WTC11 (cell line): ENCODE results near the gene NDE1. TPM values are rescaled to one million over a fixed set of nuclear protein-coding genes. Genes with fewer than 3 reads are reported as not detected.

Experiments used
- ATAC-seq: fragments of 200-7000 bp; cut with Tn5 transposase; 2 replicates; pipeline ENCODE4 v1.10.0; 2021; ENCODE audit warnings: mild to moderate bottlenecking, moderate library complexity
- CTCF ChIA-PET: fragments of 300-600 bp; sonication (Branson Sonifier 250); formaldehyde crosslinking; loops from one replicate; lab custom pipeline; 2021; ENCODE audit warnings: antibody characterized with exemption; lab: Charles Lee
- POLR2A ChIA-PET: fragments of 350-600 bp; sonication (Branson Sonifier 250); formaldehyde crosslinking; loops from one replicate; lab custom pipeline; 2021; ENCODE audit warnings: antibody characterized with exemption; lab: Charles Lee
- DNase-seq: peaks from one replicate; pipeline ENCODE4 v3.0.0; 2021; ENCODE audit warnings: low spot score
- H3K27ac Mint-ChIP-seq: 2 replicates; pipeline ENCODE4 v1.8.0; 2021; ENCODE audit warnings: mixed read lengths
- H3K27me3 Mint-ChIP-seq: 2 replicates; pipeline ENCODE4 v1.8.0; 2021; ENCODE audit warnings: low read depth, mild to moderate bottlenecking, moderate library complexity, mixed read lengths
- H3K36me3 Mint-ChIP-seq: 2 replicates; pipeline ENCODE4 v1.8.0; 2021; ENCODE audit warnings: mixed read lengths
- H3K4me1 Mint-ChIP-seq: 2 replicates; pipeline ENCODE4 v1.8.0; 2022; ENCODE audit warnings: mixed read lengths
- H3K4me3 Mint-ChIP-seq: 2 replicates; pipeline ENCODE4 v1.8.0; 2021; ENCODE audit warnings: mild to moderate bottlenecking, moderate library complexity, mixed read lengths
- H3K9me3 Mint-ChIP-seq: 2 replicates; pipeline ENCODE4 v1.8.0; 2021; ENCODE audit warnings: mixed read lengths
- ATF1 ChIP-seq: sonication (generic); formaldehyde crosslinking; IDR thresholded peaks from 2 replicates; pipeline ENCODE4 v1.8.1; 2023; ENCODE audit warnings: mild to moderate bottlenecking, moderate library complexity, missing genetic modification reagents
- EMX1 ChIP-seq: fragments of 250-450 bp; sonication (Bioruptor Pico); IDR thresholded peaks from 2 replicates; pipeline ENCODE4 v1.8.0; 2021; ENCODE audit warnings: mild to moderate bottlenecking
- ESRRA ChIP-seq: sonication (generic); formaldehyde crosslinking; IDR thresholded peaks from 2 replicates; pipeline ENCODE4 v1.8.1; 2022; ENCODE audit warnings: mild to moderate bottlenecking, missing genetic modification reagents, borderline replicate concordance
- FOXP1 ChIP-seq: sonication (generic); formaldehyde crosslinking; IDR thresholded peaks from 2 replicates; pipeline ENCODE4 v1.8.0; 2022; ENCODE audit warnings: missing genetic modification reagents, mild to moderate bottlenecking, moderate library complexity, borderline replicate concordance
- GTF2I ChIP-seq: fragments of 250-450 bp; sonication (Bioruptor Pico); conservative IDR thresholded peaks from 2 replicates; pipeline ENCODE4 v1.4.0; 2021; ENCODE audit warnings: mild to moderate bottlenecking
- KAT7 ChIP-seq: sonication (generic); formaldehyde crosslinking; IDR thresholded peaks from 2 replicates; pipeline ENCODE4 v1.8.1; 2023; ENCODE audit warnings: missing genetic modification reagents, mild to moderate bottlenecking, borderline replicate concordance
- NFATC4 ChIP-seq: fragments of 250-450 bp; sonication (Bioruptor Pico); IDR thresholded peaks from 2 replicates; pipeline ENCODE4 v1.9.0; 2021; ENCODE audit warnings: mild to moderate bottlenecking
- NR1H2 ChIP-seq: sonication (generic); formaldehyde crosslinking; IDR thresholded peaks from 2 replicates; pipeline ENCODE4 v1.9.0; 2021; ENCODE audit warnings: mild to moderate bottlenecking, moderate library complexity, missing genetic modification reagents
- OVOL2 ChIP-seq: fragments of 250-450 bp; sonication (Bioruptor Pico); IDR thresholded peaks from 2 replicates; pipeline ENCODE4 v1.9.0; 2021; ENCODE audit warnings: mild to moderate bottlenecking, borderline replicate concordance
- PREB ChIP-seq: sonication (generic); formaldehyde crosslinking; IDR thresholded peaks from 2 replicates; pipeline ENCODE4 v1.8.1; 2022; ENCODE audit warnings: mild to moderate bottlenecking, missing genetic modification reagents, moderate library complexity, borderline replicate concordance
- PRRX2 ChIP-seq: fragments of 250-450 bp; sonication (Bioruptor Pico); IDR thresholded peaks from 2 replicates; pipeline ENCODE4 v1.8.0; 2021; ENCODE audit warnings: mild to moderate bottlenecking
- SOX15 ChIP-seq: fragments of 250-450 bp; sonication (Bioruptor Pico); IDR thresholded peaks from 2 replicates; pipeline ENCODE4 v1.9.0; 2021; ENCODE audit warnings: mild to moderate bottlenecking
- TCF7 ChIP-seq: sonication (generic); formaldehyde crosslinking; IDR thresholded peaks from 2 replicates; pipeline ENCODE4 v1.8.0; 2022; ENCODE audit warnings: mild to moderate bottlenecking, low read depth, missing genetic modification reagents, moderate library complexity
- TP53 ChIP-seq: sonication (generic); formaldehyde crosslinking; IDR thresholded peaks from 2 replicates; pipeline ENCODE4 v1.8.1; 2023; ENCODE audit warnings: mild to moderate bottlenecking, missing genetic modification reagents
- ZNF263 ChIP-seq: sonication (generic); formaldehyde crosslinking; IDR thresholded peaks from 2 replicates; pipeline ENCODE4 v1.8.1; 2022; ENCODE audit warnings: low read depth, mild to moderate bottlenecking, moderate library complexity, missing genetic modification reagents
- ZNF423 ChIP-seq: fragments of 250-450 bp; sonication (Bioruptor Pico); IDR thresholded peaks from 2 replicates; pipeline ENCODE4 v2.1.2; 2022; ENCODE audit warnings: mild to moderate bottlenecking, moderate library complexity
- total RNA-seq: library from RNA; stranded (reverse); gene quantifications from 3 replicates; pipeline ENCODE4 v1.2.3, GENCODE V29; 2021
- TF ChIP-seq, protein P1 (sequence below): sonication (generic); formaldehyde crosslinking; conservative IDR thresholded peaks from 2 replicates; pipeline ENCODE4 v1.8.1; 2023; ENCODE audit warnings: mild to moderate bottlenecking, low read depth, missing genetic modification reagents, moderate library complexity
- TF ChIP-seq, protein P2 (sequence below): sonication (generic); formaldehyde crosslinking; IDR thresholded peaks from 2 replicates; pipeline ENCODE4 v1.8.0; 2022; ENCODE audit warnings: missing genetic modification reagents
- TF ChIP-seq, protein P3 (sequence below): sonication (generic); formaldehyde crosslinking; IDR thresholded peaks from 2 replicates; pipeline ENCODE4 v1.8.1; 2023; ENCODE audit warnings: mild to moderate bottlenecking, missing genetic modification reagents, borderline replicate concordance
- TF ChIP-seq, protein P4 (sequence below): sonication (generic); formaldehyde crosslinking; IDR thresholded peaks from 2 replicates; pipeline ENCODE4 v1.8.1; 2023; ENCODE audit warnings: mild to moderate bottlenecking, missing genetic modification reagents, moderate library complexity

Gene NDE1
- total RNA-seq, 1 experiment from 2014 or later = 39.4 TPM

DNA sequence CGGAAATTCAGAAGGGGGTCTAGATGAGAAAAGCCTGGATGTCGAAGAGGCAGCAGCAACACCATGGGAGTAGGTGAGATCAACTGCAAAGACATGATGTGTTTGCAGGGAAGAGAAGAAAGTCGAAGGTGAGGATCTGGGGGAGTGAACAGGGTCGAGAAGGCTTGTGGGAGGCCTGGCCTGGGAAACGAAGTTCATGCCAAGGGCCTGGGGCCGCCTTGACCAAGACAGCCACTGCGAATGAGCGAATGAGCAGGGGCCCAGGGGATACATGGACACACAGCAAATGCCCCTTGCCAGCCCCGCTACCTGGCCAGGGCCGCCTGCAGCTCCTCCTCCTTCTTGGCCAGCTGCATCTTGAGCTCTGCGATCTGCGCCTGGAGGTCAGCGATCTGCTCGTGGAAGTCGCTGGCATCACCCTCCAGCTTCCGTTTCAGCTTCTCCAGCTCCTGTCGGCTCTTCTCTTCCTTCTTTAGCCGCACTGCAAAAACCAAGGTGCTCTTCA is 87.1 kb downstream of the NDE1 start (continued):
- TF ChIP-seq, protein P1, sequence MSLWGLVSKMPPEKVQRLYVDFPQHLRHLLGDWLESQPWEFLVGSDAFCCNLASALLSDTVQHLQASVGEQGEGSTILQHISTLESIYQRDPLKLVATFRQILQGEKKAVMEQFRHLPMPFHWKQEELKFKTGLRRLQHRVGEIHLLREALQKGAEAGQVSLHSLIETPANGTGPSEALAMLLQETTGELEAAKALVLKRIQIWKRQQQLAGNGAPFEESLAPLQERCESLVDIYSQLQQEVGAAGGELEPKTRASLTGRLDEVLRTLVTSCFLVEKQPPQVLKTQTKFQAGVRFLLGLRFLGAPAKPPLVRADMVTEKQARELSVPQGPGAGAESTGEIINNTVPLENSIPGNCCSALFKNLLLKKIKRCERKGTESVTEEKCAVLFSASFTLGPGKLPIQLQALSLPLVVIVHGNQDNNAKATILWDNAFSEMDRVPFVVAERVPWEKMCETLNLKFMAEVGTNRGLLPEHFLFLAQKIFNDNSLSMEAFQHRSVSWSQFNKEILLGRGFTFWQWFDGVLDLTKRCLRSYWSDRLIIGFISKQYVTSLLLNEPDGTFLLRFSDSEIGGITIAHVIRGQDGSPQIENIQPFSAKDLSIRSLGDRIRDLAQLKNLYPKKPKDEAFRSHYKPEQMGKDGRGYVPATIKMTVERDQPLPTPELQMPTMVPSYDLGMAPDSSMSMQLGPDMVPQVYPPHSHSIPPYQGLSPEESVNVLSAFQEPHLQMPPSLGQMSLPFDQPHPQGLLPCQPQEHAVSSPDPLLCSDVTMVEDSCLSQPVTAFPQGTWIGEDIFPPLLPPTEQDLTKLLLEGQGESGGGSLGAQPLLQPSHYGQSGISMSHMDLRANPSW (CRISPR knock-in tag) = no peak
- TF ChIP-seq, protein P2, sequence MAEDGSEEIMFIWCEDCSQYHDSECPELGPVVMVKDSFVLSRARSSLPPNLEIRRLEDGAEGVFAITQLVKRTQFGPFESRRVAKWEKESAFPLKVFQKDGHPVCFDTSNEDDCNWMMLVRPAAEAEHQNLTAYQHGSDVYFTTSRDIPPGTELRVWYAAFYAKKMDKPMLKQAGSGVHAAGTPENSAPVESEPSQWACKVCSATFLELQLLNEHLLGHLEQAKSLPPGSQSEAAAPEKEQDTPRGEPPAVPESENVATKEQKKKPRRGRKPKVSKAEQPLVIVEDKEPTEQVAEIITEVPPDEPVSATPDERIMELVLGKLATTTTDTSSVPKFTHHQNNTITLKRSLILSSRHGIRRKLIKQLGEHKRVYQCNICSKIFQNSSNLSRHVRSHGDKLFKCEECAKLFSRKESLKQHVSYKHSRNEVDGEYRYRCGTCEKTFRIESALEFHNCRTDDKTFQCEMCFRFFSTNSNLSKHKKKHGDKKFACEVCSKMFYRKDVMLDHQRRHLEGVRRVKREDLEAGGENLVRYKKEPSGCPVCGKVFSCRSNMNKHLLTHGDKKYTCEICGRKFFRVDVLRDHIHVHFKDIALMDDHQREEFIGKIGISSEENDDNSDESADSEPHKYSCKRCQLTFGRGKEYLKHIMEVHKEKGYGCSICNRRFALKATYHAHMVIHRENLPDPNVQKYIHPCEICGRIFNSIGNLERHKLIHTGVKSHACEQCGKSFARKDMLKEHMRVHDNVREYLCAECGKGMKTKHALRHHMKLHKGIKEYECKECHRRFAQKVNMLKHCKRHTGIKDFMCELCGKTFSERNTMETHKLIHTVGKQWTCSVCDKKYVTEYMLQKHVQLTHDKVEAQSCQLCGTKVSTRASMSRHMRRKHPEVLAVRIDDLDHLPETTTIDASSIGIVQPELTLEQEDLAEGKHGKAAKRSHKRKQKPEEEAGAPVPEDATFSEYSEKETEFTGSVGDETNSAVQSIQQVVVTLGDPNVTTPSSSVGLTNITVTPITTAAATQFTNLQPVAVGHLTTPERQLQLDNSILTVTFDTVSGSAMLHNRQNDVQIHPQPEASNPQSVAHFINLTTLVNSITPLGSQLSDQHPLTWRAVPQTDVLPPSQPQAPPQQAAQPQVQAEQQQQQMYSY = no peak
- TF ChIP-seq PRRX2 (CRISPR knock-in tag) = no peak
- no peak for TF ChIP-seq FOXP1
- no peak for TF ChIP-seq EMX1 (CRISPR knock-in tag)
- TF ChIP-seq TCF7 (CRISPR knock-in tag) = no peak
- no peak for TF ChIP-seq PREB (CRISPR knock-in tag)

- peaks cover 10% of the 10 kb centered on the region; the same call in 1 of the 2 replicates for H3K9me3 Mint-ChIP-seq
- ChIA-PET CTCF (interaction anchor here (0.7 to 2.4 kb wide), 3 partner anchors 16 to 38 kb away, joined by 3 to 8 read pairs (median 7); no protein-coding TSS in a partner anchor), POLR2A (no interaction called here)
- H3K27ac Mint-ChIP-seq = no peak overlapping the region; the same call in 1 of the 2 replicates
- no peak overlapping the region for H3K4me3 Mint-ChIP-seq
- ATAC-seq (no peak), DNase-seq (no peak)
- TF ChIP-seq KAT7 (CRISPR knock-in tag) = no peak
- H3K27me3 Mint-ChIP-seq = no peaks in the 10 kb centered on the region
- no peaks in the 10 kb centered on the region for H3K36me3 Mint-ChIP-seq
- peaks cover 6% of the 10 kb centered on the region for H3K4me1 Mint-ChIP-seq
Observed at GRCh38 chr16:15739464-15739863, 89.4 kb downstream of the NDE1 start.

GRCh38 chr16:15739950-15740349 is 89.9 kb downstream of the NDE1 start:
- DNase-seq = no peak
- ChIA-PET POLR2A (no interaction called here), CTCF (interaction anchor here (0.7 to 2.4 kb wide), 3 partner anchors 16 to 90 kb away, joined by 6 to 8 read pairs (median 7); partner anchors contain the start of gene NDE1)
- H3K36me3 Mint-ChIP-seq = no peaks in the 10 kb centered on the region
- ATAC-seq = no peak
- no peak overlapping the region for H3K27ac Mint-ChIP-seq
- no peaks in the 10 kb centered on the region for H3K27me3 Mint-ChIP-seq
- H3K4me3 Mint-ChIP-seq = no peak overlapping the region
- peaks cover 7% of the 10 kb centered on the region for H3K4me1 Mint-ChIP-seq
- TF ChIP-seq, protein P3, sequence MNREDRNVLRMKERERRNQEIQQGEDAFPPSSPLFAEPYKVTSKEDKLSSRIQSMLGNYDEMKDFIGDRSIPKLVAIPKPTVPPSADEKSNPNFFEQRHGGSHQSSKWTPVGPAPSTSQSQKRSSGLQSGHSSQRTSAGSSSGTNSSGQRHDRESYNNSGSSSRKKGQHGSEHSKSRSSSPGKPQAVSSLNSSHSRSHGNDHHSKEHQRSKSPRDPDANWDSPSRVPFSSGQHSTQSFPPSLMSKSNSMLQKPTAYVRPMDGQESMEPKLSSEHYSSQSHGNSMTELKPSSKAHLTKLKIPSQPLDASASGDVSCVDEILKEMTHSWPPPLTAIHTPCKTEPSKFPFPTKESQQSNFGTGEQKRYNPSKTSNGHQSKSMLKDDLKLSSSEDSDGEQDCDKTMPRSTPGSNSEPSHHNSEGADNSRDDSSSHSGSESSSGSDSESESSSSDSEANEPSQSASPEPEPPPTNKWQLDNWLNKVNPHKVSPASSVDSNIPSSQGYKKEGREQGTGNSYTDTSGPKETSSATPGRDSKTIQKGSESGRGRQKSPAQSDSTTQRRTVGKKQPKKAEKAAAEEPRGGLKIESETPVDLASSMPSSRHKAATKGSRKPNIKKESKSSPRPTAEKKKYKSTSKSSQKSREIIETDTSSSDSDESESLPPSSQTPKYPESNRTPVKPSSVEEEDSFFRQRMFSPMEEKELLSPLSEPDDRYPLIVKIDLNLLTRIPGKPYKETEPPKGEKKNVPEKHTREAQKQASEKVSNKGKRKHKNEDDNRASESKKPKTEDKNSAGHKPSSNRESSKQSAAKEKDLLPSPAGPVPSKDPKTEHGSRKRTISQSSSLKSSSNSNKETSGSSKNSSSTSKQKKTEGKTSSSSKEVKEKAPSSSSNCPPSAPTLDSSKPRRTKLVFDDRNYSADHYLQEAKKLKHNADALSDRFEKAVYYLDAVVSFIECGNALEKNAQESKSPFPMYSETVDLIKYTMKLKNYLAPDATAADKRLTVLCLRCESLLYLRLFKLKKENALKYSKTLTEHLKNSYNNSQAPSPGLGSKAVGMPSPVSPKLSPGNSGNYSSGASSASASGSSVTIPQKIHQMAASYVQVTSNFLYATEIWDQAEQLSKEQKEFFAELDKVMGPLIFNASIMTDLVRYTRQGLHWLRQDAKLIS (CRISPR knock-in tag) = no peak
- no peak for TF ChIP-seq ATF1 (CRISPR knock-in tag)
- no peak for TF ChIP-seq ESRRA (CRISPR knock-in tag)
- TF ChIP-seq NR1H2 (CRISPR knock-in tag) = no peak
- TF ChIP-seq, protein P4, sequence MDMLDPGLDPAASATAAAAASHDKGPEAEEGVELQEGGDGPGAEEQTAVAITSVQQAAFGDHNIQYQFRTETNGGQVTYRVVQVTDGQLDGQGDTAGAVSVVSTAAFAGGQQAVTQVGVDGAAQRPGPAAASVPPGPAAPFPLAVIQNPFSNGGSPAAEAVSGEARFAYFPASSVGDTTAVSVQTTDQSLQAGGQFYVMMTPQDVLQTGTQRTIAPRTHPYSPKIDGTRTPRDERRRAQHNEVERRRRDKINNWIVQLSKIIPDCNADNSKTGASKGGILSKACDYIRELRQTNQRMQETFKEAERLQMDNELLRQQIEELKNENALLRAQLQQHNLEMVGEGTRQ (CRISPR knock-in tag) = no peak
- no peak for TF ChIP-seq TP53
- no peak for TF ChIP-seq EMX1 (CRISPR knock-in tag)
- no peak for TF ChIP-seq SOX15 (CRISPR knock-in tag)
- TF ChIP-seq GTF2I (CRISPR knock-in tag) = no peak
- no peak for TF ChIP-seq NFATC4 (CRISPR knock-in tag)
- no peak for TF ChIP-seq OVOL2 (CRISPR knock-in tag)
- no peak for TF ChIP-seq ZNF263 (CRISPR knock-in tag)
- TF ChIP-seq ZNF423 (CRISPR knock-in tag) = no peak
- TF ChIP-seq FOXP1 = no peak
- peaks cover 10% of the 10 kb centered on the region; the same call in 1 of the 2 replicates for H3K9me3 Mint-ChIP-seq
